Islet precursor cell (in vitro differentiated cells): ENCODE data around the gene UGGT1.
"Not testable (repeated sequence)": the region's sequence is repeated elsewhere in the genome, so short reads cannot be mapped to it uniquely, and the experiment has no call there.

Experiments
- DNase-seq: peaks from one replicate; pipeline ENCODE4 v3.0.0-alpha.2; 2018

Gene UGGT1

DNA sequence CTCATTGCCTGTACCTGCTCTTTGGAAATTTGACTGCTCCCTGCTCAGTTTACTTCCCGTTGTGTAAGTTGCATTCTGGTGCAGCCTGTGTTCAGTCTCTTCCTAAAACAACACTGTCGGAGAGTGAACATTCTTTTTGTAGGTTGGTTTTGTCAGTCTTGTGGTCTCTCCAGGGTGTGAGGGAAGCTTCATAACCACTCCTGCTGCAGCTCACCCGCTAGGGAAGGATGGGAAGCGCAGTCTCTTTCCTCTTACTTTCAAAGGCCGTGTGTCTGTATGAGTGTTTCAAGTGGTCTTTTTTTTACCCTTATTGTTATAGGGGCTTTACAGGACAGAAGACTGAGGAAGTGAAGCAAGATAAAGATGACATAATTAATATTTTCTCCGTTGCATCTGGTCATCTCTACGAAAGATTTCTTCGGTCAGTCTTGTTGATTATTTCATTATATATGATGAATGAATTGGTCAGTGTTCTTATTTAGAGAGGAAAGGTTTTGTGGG, 87.2 kb downstream of the UGGT1 start:
- DNase-seq = no peak

- peak; percentile 62 for DNase-seq
These were observed 87.9 kb downstream of the UGGT1 start for GRCh38 chr2:128178650-128179460.

DNA sequence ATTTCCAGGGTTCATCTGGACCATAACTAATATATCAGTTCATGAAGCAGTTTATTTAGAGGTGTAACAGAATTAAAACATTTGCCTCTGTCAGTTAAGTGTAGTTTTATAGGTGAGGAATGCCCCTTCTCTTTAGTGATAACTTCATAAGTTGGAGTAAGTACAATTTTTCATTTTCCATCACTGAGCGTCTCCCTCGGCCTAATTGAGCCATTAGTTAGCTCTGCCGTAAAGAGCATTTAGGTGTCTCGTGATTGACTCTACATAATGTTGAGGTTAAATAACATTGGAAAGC, 88.4 kb downstream of the UGGT1 start:
- DNase-seq = no peak

DNA sequence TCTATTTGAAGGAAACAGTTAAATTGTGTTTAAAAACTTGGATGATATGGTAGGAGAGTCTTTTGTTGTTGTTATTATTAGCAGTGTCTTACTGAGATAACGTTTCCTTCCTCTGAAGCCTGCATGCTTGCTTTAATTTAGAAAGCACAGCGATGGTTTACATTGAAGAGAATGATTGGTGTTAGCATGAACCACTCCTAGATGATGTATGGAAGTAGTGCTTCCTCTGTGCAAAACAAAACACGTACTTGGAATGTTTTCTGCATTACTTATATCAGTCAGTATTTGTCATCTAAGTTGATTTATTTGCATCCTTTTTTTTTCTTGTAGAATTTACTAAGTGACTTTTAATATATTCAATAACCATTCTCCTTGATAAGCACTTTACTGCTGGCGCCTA, 89.0 kb downstream of the UGGT1 start:
- DNase-seq = no peak

DNA sequence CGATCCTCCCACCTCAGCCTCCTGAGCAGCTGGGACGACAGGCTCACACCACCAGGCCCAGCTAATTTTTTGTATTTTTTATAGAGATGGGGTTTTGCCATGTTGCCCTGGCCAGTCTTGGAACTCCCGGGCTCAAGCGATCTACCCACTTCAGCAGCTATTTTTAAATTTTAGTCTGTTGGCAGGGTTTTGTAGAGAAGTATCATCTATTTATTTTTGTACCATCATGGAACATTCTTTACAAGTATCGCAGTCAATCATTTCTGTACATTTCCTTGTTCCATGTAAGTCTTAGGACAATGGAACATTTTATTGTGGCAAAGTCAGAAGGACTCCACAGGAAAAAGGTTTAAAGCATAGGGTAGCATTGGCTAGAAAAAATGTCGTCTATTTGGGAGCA, 94.6 kb downstream of the UGGT1 start:
- no peak for DNase-seq

DNA sequence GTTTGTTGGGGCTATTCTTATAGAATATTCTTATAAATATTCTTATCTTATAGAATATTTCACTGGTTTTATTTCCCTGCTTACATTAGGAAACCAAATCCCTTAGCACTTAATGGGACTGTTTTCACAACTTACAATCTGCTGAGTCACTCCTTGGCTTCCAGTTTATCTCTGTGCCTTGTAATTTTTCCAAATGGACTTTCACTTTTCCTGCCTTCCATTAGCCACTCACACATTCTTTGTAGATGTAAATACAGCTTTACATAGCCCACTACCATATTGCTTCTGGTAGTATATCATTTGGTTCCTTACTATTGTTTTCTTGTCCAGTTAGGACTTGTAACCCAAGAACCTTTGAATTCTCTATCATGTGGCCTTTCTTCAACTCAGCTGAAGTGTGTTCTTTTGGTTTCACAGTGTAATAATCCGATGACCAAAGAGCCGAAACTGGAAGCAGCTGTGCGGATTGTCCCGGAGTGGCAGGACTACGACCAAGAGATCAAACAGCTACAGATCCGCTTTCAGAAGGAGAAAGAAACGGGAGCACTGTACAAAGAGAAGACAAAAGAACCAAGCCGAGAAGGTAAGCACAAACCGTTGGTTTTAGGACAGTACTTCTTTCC, 96.1 kb downstream of the UGGT1 start:
- no peak for DNase-seq

GRCh38 chr2:128195435-128195984, 104.5 kb downstream of the UGGT1 start:
- DNase-seq = no peak

DNA sequence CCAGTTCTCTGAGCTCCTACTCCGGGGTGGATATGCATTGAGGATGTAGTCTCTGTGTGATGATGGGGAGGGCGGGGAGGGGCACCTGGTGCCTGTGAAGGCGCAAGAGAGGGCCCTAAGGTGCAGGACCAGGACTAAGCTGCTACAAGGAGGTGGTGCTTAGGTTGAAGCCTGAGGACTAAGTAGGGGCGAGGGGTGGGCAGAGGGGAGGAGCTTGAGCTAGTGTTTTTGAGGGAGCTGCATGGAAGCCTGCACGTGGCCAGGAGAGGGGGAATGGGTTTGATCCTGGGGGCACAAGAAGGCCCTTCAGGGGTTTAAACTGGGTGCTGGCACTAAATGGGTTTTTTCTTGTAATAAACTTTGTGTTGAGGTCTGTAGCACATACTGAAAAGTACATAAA, 105.0 kb downstream of the UGGT1 start:
- DNase-seq = no peak

DNA sequence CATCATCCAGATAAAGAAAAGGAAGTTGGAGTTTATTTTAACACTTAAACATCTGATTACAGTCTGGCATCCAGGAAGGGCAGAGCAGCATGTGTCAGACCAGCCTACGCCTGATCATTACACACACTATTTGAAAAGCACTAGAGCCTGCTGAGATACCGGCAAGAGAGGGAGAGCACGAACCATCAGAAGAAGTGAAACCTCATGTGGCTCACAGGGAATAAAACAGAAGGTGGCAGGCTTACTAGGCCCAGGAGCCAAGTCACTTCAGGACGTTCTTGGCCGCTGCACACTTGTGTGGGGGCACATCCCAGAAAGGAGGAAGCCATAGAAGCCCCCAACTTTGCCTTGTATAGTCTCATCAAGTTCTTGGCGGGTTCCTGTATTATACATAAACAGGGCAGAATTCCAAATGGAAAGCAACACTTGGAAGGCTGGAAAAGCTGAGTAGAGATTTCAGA, 105.5 kb downstream of the UGGT1 start:
- no peak for DNase-seq

DNA sequence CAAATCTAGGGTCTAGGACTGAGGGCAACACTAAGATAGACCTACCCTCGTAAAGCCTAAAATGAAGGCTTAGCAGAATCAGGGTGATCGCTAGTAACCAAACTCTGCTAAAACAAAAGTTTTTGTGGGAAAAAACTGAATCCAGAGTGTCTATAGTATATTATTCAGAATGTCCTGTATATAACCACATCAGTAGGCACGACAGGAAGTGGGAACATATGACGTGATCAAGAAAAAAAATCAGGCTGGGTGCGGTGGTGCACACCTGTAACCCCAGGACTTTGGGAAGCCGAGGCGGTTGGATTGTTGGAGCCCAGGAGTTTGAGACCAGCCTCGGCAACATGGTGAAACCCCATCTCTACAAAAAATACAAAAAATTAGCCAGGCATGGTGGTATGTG, 106.1 kb downstream of the UGGT1 start:
- no peak for DNase-seq

GRCh38 chr2:128198656-128199055, 107.7 kb downstream of the UGGT1 start:
- peak; percentile 59 for DNase-seq

DNA sequence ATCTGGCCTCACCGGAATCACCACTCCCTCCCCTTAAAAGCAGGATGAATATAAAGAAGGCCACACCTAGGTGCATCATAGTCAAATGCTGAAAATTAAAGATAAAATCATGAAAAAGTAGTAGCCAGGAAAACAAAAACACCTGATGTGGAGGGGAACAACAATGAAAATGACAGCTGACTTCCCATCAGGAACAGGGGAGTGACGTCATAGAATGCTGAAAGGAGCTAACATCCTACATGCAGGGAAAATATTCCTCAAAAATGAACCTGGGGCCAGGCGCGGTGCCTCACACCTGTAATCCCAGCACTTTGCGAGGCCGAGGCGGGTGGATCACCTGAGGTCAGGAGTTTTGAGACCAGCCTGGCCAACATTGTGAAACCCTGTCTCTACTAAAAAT, 108.1 kb downstream of the UGGT1 start:
- no peak for DNase-seq

GRCh38 chr2:128202791-128203190, 111.8 kb downstream of the UGGT1 start:
- DNase-seq = no peak

GRCh38 chr2:128206245-128206644, 115.2 kb downstream of the UGGT1 start:
- DNase-seq = no peak

DNA sequence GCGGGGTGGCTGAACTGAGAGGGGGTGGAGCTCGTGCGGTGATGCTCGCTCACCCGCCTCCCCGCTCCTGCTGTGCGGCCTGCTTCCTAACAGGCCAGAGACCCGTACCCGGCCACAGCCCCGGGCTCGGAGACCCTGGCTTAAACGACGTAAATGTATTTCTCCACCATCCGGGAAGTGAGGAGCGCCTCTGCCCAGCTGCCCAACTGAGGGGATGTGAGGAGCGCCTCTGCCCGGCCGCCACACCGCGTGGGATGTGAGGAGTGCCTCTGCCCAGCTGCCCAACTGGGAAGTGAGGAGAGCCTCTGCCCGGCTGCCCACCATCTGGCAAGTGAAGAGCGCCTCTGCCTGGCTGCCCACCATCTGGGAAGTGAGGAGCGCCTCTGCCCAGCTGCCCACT, 117.0 kb downstream of the UGGT1 start:
- no peak for DNase-seq

DNA sequence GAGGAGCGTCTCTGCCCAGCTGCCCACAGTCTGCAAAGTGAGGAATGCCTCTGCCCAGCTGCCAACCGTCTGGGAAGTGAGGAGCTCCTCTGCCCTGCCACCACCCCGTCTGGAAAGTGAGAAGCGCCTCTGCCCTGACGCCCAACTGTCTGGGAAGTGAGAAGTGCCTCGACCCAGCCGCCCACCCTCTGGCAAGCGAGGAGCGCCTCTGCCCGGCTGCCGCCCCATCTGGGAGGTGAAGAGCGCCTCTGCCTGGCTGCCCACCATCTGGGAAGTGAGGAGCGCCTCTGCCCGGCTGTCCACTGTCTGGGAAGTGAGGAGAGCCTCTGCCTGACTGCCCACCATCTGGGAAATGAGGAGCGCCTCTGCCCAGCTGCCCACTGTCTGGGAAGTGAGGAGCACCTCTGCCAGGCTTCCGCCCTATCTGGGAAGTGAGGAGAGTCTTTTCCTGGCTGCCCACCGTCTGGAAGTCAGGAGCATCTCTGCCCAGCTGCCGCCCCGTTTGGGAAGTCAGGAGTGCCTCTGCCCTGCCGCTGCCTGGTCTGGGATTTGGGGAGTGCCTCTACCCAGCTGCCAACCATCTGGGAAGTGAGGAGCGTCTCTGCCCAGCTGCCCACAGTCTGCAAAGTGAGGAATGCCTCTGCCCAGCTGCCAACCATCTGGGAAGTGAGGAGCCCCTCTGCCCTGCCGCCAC, 117.8 kb downstream of the UGGT1 start:
- not testable (repeated sequence) for DNase-seq

DNA sequence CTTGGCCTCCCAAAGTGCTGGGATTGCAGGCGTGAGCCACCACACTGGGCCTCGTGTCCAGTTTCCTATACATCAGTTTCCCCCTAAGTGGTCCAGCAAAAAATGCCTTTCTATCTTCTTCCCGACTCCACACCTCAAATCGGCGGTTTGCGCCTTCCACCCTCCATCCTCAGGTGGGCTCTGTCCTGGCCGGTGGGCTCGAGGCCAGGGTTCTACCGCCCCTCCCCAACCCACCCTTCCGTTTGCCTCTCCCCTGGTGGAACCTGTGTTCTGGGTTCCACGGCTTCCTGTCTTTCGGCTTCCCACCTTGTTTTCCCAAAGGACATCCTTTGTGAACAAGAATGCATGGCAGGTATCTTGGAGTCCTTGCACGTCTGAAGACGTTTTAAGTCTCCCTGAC, 123.3 kb downstream of the UGGT1 start:
- no peak for DNase-seq

GRCh38 chr2:128214866-128215460, 124.0 kb downstream of the UGGT1 start:
- no peak for DNase-seq

DNA sequence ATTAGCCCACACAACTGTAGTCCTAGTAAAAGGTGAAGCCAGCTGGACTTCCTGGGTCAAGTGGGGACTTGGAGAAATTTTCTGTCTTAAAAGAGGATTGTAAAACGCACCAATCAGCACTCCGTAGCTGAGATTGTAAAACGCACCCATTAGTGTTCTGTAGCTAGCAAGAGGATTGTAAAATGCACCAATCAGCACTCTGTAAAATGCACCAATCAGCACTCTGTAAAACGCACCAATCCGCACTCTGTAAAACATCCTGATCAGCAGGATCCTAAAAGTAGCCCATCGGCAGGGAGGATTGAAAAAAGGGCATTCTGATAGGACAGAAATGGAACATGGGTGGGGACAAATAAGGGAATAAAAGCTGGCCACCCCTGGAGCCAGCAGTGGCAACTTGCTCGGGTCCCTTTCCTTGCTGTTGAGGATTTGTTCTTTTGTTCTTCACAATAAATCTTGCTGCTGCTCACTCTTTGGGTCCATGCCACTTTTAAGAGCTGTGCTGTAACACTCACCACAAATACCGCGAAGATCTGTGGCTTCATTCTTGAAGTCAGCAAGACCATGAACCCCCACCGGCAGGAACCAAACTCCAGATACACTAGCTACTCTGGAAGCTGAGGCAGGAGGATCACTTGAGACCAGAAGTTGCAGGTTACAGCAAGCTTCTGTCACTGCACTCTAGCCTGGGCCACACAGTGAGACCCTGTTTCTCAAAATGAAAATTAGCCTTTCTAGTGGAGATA, 125.1 kb downstream of the UGGT1 start:
- DNase-seq = no peak

- no peak for DNase-seq
These were observed 126.7 kb downstream of the UGGT1 start for GRCh38 chr2:128217671-128218070.

- DNase-seq = no peak
These were observed 128.9 kb downstream of the UGGT1 start for GRCh38 chr2:128219891-128220290.

DNA sequence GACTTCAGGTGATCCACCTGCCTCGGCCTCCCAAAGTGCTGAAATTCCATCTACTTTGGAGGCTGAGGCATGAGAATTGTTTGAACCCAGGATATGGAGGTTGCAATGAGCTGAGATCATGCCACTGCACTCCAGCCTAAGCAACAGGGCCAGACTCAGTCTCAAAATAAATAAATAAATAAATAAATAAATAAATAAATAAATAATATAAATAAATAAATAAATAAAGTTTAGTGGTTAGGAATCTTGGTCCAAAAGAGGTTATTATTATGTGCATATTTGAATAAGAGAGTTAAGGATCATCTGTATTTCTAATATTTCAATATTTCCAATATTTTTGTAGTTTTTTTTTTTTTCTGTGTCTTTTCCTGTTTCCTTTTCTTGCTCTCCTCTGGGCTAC, 136.9 kb downstream of the UGGT1 start:
- no peak for DNase-seq

GRCh38 chr2:128228894-128229293, 137.9 kb downstream of the UGGT1 start:
- DNase-seq = no peak
